CD8-positive, alpha-beta memory T cell (primary cell): ENCODE data around the gene ZBTB40. TPM values are rescaled to one million over a fixed set of nuclear protein-coding genes. Genes with fewer than 3 reads are reported as not detected.

Experiments
- CTCF ChIA-PET: fragments of 350-600 bp; sonication (Branson Sonifier 250); formaldehyde crosslinking; loops from one replicate; lab custom pipeline; 2021; ENCODE audit warnings: antibody characterized with exemption; lab: Charles Lee
- POLR2A ChIA-PET: fragments of 350-600 bp; sonication (Branson Sonifier 250); formaldehyde crosslinking; loops from one replicate; lab custom pipeline; 2021; ENCODE audit warnings: antibody characterized with exemption; lab: Charles Lee
- DNase-seq, 5 donors: peaks; one replicate each; pipeline versions ENCODE4 v3.0.0 to v3.0.0-alpha.2; 2020 to 2022; ENCODE audit warnings: mixed read lengths in 1 of 5
- H3K27ac ChIP-seq: one replicate; pipeline ENCODE4 v1.7.0; 2013; ENCODE audit warnings: low read depth, mild to moderate bottlenecking, low read length, moderate library complexity
- H3K27me3 ChIP-seq: 2 replicates; pipeline ENCODE4 v1.7.0; 2013; ENCODE audit warnings: low read length, mild to moderate bottlenecking; ENCODE audit not compliant: insufficient read depth, poor library complexity, severe bottlenecking
- H3K36me3 ChIP-seq: 2 replicates; pipeline ENCODE4 v1.7.0; 2013; ENCODE audit warnings: mild to moderate bottlenecking, low read length, moderate library complexity; ENCODE audit not compliant: insufficient read depth
- H3K4me1 ChIP-seq: 2 replicates; pipeline ENCODE4 v1.7.0; 2013; ENCODE audit warnings: mild to moderate bottlenecking, low read length, moderate library complexity; ENCODE audit not compliant: insufficient read depth
- H3K4me3 ChIP-seq: 2 replicates; pipeline ENCODE4 v1.7.0; 2013; ENCODE audit warnings: mild to moderate bottlenecking, low read length
- H3K9me3 ChIP-seq: 2 replicates; pipeline ENCODE4 v1.7.0; 2013; ENCODE audit warnings: mild to moderate bottlenecking, low read length
- H3K27ac Mint-ChIP-seq, 8 donors: one replicate each; pipeline ENCODE4 v1.8.0; 2020 to 2021; ENCODE audit warnings: mixed read lengths in 8 of 8, mild to moderate bottlenecking in 6 of 8, inconsistent platforms in 3 of 8, moderate library complexity in 3 of 8
- H3K27me3 Mint-ChIP-seq, 2 donors: one replicate each; pipeline ENCODE4 v1.8.0; 2020 to 2021; ENCODE audit warnings: mixed read lengths in 2 of 2, mild to moderate bottlenecking in 1 of 2, moderate library complexity in 1 of 2
- H3K36me3 Mint-ChIP-seq, 3 donors: one replicate each; pipeline ENCODE4 v1.8.0; 2020 to 2021; ENCODE audit warnings: mixed read lengths in 3 of 3, inconsistent platforms in 1 of 3, mild to moderate bottlenecking in 1 of 3
- H3K4me1 Mint-ChIP-seq, 3 donors: one replicate each; pipeline ENCODE4 v1.8.0; 2020 to 2021; ENCODE audit warnings: mixed read lengths in 3 of 3, inconsistent platforms in 1 of 3, mild to moderate bottlenecking in 1 of 3
- H3K4me3 Mint-ChIP-seq, 7 donors: one replicate each; pipeline ENCODE4 v1.8.0; 2020 to 2021; ENCODE audit warnings: mixed read lengths in 7 of 7, mild to moderate bottlenecking in 6 of 7, moderate library complexity in 4 of 7, inconsistent platforms in 2 of 7
- H3K9me3 Mint-ChIP-seq, 5 donors: one replicate each; pipeline ENCODE4 v1.8.0; 2020 to 2022; ENCODE audit warnings: mixed read lengths in 5 of 5, mild to moderate bottlenecking in 3 of 5, moderate library complexity in 2 of 5, inconsistent platforms in 1 of 5
- polyA plus RNA-seq: library from polyadenylated mRNA; unstranded; fragments of 300-500 nt; fragmentation: Illumina TruSeq; gene quantifications from one replicate; pipeline ENCODE4 v1.2.3, GENCODE V29; 2021
- total RNA-seq, 2 experiments: library from RNA; stranded (reverse); gene quantifications; one replicate each; pipeline ENCODE4 v1.2.3, GENCODE V29; 2021

Gene ZBTB40
- total and polyA plus RNA-seq, 3 experiments from 2014 or later: 4.1 to 30.0 (median 29.5) TPM

DNA sequence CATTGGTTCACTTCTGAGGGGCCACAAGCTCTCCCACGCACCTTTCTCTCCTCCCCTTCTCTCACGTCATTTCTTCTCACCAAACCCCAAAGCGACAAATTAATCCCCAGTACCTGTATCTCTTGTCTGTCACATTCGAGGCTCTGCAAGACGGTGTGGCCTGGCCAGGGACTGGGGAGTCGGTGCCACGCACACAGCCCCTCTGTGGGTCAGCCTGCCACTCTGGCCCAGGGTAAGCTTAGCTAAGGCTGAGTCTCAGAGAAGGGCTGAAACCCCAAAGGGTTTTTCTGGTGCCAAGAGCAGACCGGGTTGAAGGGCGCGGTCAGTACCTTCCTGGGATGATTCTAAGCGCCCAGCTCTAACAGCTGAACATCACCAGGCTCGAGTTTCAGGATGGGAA lies 34.2 kb upstream of the ZBTB40 start:
- Histone ChIP-seq H3K36me3 (no peaks in the 10 kb centered on the region), H3K4me1 (no peaks in the 10 kb centered on the region), H3K4me3 (no peak overlapping the region), H3K9me3 (no peaks in the 10 kb centered on the region), H3K27ac (no peak overlapping the region), H3K27me3 (peaks cover 18% of the 10 kb centered on the region)
- no peaks in the 10 kb centered on the region for H3K36me3 Mint-ChIP-seq
- H3K9me3 Mint-ChIP-seq: no peaks in the 10 kb centered on the region
- H3K27ac Mint-ChIP-seq: no peak overlapping the region
- peaks cover 0 to 4% (median 0%) of the 10 kb centered on the region in 3 donors for H3K4me1 Mint-ChIP-seq
- ChIA-PET POLR2A (no interaction called here), CTCF (interaction anchor here (1.4 to 1.5 kb wide), 2 partner anchors 8 to 14 kb away, joined by 3 read pairs; no protein-coding TSS in a partner anchor)
- peaks cover 19 to 49% of the 10 kb centered on the region in 2 donors for H3K27me3 Mint-ChIP-seq
- DNase-seq: no peak
- no peak overlapping the region for H3K4me3 Mint-ChIP-seq

GRCh38 chr1:22418312-22418711 lies 33.3 kb upstream of the ZBTB40 start:
- no peak for DNase-seq
- Mint-ChIP-seq H3K27me3 (peaks cover 19 to 49% of the 10 kb centered on the region in 2 donors), H3K27ac (no peak overlapping the region), H3K4me1 (peaks cover 0 to 4% (median 0%) of the 10 kb centered on the region in 3 donors), H3K9me3 (no peaks in the 10 kb centered on the region), H3K4me3 (no peak overlapping the region), H3K36me3 (no peaks in the 10 kb centered on the region)
- H3K4me1 ChIP-seq: no peaks in the 10 kb centered on the region
- ChIA-PET POLR2A (no interaction called here), CTCF (interaction anchor here (1.4 kb wide), 1 partner anchor 9 kb away, joined by 3 read pairs; no protein-coding TSS in a partner anchor)
- H3K4me3 ChIP-seq: no peak overlapping the region
- H3K27me3 ChIP-seq: peaks cover 18% of the 10 kb centered on the region
- no peak overlapping the region for H3K27ac ChIP-seq
- H3K36me3 ChIP-seq: no peaks in the 10 kb centered on the region
- H3K9me3 ChIP-seq: no peaks in the 10 kb centered on the region

- Mint-ChIP-seq H3K27ac (no peak overlapping the region), H3K9me3 (no peaks in the 10 kb centered on the region), H3K27me3 (peaks cover 19 to 49% of the 10 kb centered on the region in 2 donors), H3K36me3 (no peaks in the 10 kb centered on the region), H3K4me1 (peaks cover 0 to 4% (median 0%) of the 10 kb centered on the region in 3 donors), H3K4me3 (no peak overlapping the region)
- Histone ChIP-seq H3K27me3 (peaks cover 18% of the 10 kb centered on the region), H3K9me3 (no peaks in the 10 kb centered on the region), H3K4me1 (no peaks in the 10 kb centered on the region), H3K27ac (no peak overlapping the region), H3K36me3 (no peaks in the 10 kb centered on the region), H3K4me3 (no peak overlapping the region)
- POLR2A ChIA-PET: no interaction called here
- CTCF ChIA-PET: no interaction called here
- no peak for DNase-seq
Observed at GRCh38 chr1:22418933-22419382, 32.7 kb upstream of the ZBTB40 start.

DNA sequence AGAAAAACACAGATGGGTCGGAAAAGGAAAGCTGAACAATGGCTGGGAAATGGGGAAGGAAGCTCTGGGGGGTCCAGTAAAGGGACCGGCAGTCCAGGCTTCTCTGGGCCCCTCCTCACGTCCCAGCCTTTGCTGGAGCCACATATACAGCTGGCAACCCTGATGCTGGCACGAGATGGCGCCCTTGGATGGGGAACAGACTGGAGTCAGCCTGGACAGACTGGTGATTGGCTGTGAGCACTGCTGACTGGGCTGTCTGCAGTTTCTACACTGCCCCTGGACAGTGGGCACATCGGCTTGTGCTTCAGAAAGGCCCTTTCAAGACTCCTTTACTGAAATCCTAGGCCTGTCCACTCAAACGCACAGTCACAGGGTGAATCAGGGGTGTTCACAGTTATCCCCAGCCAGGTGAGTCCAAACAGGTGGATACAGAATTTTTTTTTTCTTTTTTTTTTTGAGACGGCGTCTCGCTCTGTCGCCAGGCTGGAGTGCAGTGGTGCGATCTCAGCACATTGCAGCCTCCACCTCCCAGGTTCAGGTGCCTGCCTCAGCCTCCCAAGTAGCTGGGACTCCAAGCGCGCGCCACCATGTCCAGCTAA lies 31.1 kb upstream of the ZBTB40 start:
- peak in 4 of 5 donors; percentile 12 to 57 (median 21) for DNase-seq
- Mint-ChIP-seq H3K27ac (no peak overlapping the region), H3K36me3 (no peaks in the 10 kb centered on the region), H3K4me3 (no peak overlapping the region), H3K4me1 (peaks cover 0 to 4% (median 0%) of the 10 kb centered on the region in 3 donors), H3K9me3 (no peaks in the 10 kb centered on the region), H3K27me3 (peaks cover 19 to 48% of the 10 kb centered on the region in 2 donors)
- Histone ChIP-seq H3K27ac (no peak overlapping the region), H3K36me3 (no peaks in the 10 kb centered on the region), H3K4me3 (no peak overlapping the region), H3K4me1 (no peaks in the 10 kb centered on the region), H3K27me3 (peaks cover 14% of the 10 kb centered on the region), H3K9me3 (no peaks in the 10 kb centered on the region)
- ChIA-PET POLR2A (no interaction called here), CTCF (interaction anchor here (1.1 kb wide), 1 partner anchor 221 kb away, joined by 9 read pairs; no protein-coding TSS in a partner anchor)

- peaks cover 4 to 8% of the 10 kb centered on the region in 2 donors for H3K27me3 Mint-ChIP-seq
- H3K4me3 Mint-ChIP-seq: no peak overlapping the region
- H3K27ac Mint-ChIP-seq: no peak overlapping the region
- DNase-seq: no peak
- H3K9me3 ChIP-seq: no peaks in the 10 kb centered on the region
- no peaks in the 10 kb centered on the region for H3K36me3 Mint-ChIP-seq
- H3K4me3 ChIP-seq: no peak overlapping the region
- H3K9me3 Mint-ChIP-seq: no peaks in the 10 kb centered on the region
- no peak overlapping the region for H3K27ac ChIP-seq
- H3K36me3 ChIP-seq: no peaks in the 10 kb centered on the region
- no peaks in the 10 kb centered on the region for H3K4me1 ChIP-seq
- H3K4me1 Mint-ChIP-seq: no peaks in the 10 kb centered on the region
- ChIA-PET POLR2A (no interaction called here), CTCF (no interaction called here)
- no peaks in the 10 kb centered on the region for H3K27me3 ChIP-seq
Observed at GRCh38 chr1:22426781-22427180, 24.9 kb upstream of the ZBTB40 start.

DNA sequence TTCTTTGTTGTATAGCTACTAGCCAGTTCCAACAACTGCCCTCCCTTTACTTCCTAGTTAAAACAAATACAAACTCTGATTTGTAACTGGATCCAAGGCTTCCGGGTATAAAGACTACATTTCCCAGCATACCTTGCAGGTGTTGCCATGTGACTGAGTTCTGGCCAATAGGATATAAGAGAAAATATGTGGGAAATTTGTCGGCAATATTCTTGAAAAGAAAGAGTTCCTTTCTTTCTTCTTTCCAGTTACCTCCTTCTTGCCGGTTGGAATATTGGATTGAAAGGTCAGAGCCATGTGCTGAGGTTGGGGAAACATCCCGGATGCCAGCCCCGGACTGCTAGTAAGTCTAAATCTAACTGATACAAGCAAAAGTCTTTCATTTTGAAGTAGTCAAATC lies 23.0 kb upstream of the ZBTB40 start:
- no peaks in the 10 kb centered on the region for H3K9me3 ChIP-seq
- Mint-ChIP-seq H3K9me3 (no peaks in the 10 kb centered on the region), H3K27me3 (peaks cover 4 to 6% of the 10 kb centered on the region in 2 donors), H3K36me3 (no peaks in the 10 kb centered on the region), H3K4me3 (peak overlapping the region; percentile 68 to 81 (median 76)), H3K4me1 (no peaks in the 10 kb centered on the region), H3K27ac (peak overlapping the region in 1 of 8 donors; percentile 6)
- H3K4me1 ChIP-seq: no peaks in the 10 kb centered on the region
- H3K27ac ChIP-seq: no peak overlapping the region
- CTCF ChIA-PET: no interaction called here
- H3K36me3 ChIP-seq: no peaks in the 10 kb centered on the region
- peak overlapping the region; percentile 59 for H3K4me3 ChIP-seq
- no peaks in the 10 kb centered on the region for H3K27me3 ChIP-seq
- DNase-seq: peak in 2 of 5 donors; percentile 14 to 37
- POLR2A ChIA-PET: no interaction called here

DNA sequence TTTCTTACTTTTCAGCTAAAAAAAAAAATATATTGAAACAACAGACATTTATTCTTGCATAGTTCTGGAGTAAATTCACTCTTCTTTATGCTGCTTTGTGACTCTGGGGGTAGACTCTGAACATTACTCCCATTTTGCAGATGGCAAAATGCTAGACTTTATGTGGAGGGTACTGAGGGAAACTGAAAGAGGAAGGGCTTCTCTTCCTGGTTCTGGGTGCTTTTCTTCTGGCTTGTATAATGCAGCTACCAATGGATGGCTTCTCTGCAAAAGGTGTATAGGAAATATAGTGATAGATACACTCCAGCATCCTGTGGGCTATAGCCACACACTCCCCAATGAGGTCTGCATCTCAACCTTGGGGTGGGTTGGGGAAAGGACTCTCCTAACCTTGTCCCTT lies 19.7 kb upstream of the ZBTB40 start:
- Histone ChIP-seq H3K4me1 (no peaks in the 10 kb centered on the region), H3K27ac (no peak overlapping the region), H3K27me3 (no peaks in the 10 kb centered on the region), H3K36me3 (no peaks in the 10 kb centered on the region), H3K9me3 (no peaks in the 10 kb centered on the region), H3K4me3 (no peak overlapping the region)
- no peak for DNase-seq
- no peak overlapping the region for H3K4me3 Mint-ChIP-seq
- no peaks in the 10 kb centered on the region for H3K9me3 Mint-ChIP-seq
- no peak overlapping the region for H3K27ac Mint-ChIP-seq
- no peaks in the 10 kb centered on the region for H3K4me1 Mint-ChIP-seq
- H3K27me3 Mint-ChIP-seq: peaks cover 11 to 26% of the 10 kb centered on the region in 2 donors
- ChIA-PET CTCF (no interaction called here), POLR2A (no interaction called here)
- H3K36me3 Mint-ChIP-seq: peaks cover 0 to 4% (median 0%) of the 10 kb centered on the region in 3 donors

GRCh38 chr1:22434717-22435116 lies 16.9 kb upstream of the ZBTB40 start:
- POLR2A ChIA-PET: no interaction called here

More at GRCh38 chr1:22434717-22435116, 16.9 kb upstream of the ZBTB40 start:
- no peaks in the 10 kb centered on the region for H3K36me3 ChIP-seq
- DNase-seq: no peak
- peaks cover 9 to 38% of the 10 kb centered on the region in 2 donors for H3K27me3 Mint-ChIP-seq
- H3K4me1 ChIP-seq: no peaks in the 10 kb centered on the region
- no peak overlapping the region for H3K4me3 Mint-ChIP-seq
- CTCF ChIA-PET: no interaction called here
- H3K27me3 ChIP-seq: no peaks in the 10 kb centered on the region
- H3K9me3 ChIP-seq: no peaks in the 10 kb centered on the region
- no peaks in the 10 kb centered on the region for H3K4me1 Mint-ChIP-seq
- H3K4me3 ChIP-seq: no peak overlapping the region
- peaks cover 0 to 12% (median 0%) of the 10 kb centered on the region in 3 donors for H3K36me3 Mint-ChIP-seq
- peaks cover 4 to 9% (median 8%) of the 10 kb centered on the region in 5 donors for H3K9me3 Mint-ChIP-seq
- no peak overlapping the region for H3K27ac Mint-ChIP-seq
- H3K27ac ChIP-seq: no peak overlapping the region
